Sigmoid colon (tissue), 3 donors: ENCODE measurements around the gene DNAH3.

Experiments used
- CTCF ChIP-seq, 4 experiments: fragments of 450-650 bp in 3 of 4; fragments of 200-600 bp in 1 of 4; IDR thresholded peaks; one replicate each; pipeline ENCODE4 v1.5.1; 2016 to 2019; ENCODE audit warnings: antibody characterized with exemption in 4 of 4, mild to moderate bottlenecking in 3 of 4, moderate library complexity in 2 of 4
- POLR2A ChIP-seq, 2 donors: fragments of 450-650 bp; IDR thresholded peaks; one replicate each; pipeline ENCODE4 v1.6.1; 2016; ENCODE audit warnings: antibody characterized with exemption in 2 of 2, mild to moderate bottlenecking in 2 of 2, moderate library complexity in 2 of 2

DNA sequence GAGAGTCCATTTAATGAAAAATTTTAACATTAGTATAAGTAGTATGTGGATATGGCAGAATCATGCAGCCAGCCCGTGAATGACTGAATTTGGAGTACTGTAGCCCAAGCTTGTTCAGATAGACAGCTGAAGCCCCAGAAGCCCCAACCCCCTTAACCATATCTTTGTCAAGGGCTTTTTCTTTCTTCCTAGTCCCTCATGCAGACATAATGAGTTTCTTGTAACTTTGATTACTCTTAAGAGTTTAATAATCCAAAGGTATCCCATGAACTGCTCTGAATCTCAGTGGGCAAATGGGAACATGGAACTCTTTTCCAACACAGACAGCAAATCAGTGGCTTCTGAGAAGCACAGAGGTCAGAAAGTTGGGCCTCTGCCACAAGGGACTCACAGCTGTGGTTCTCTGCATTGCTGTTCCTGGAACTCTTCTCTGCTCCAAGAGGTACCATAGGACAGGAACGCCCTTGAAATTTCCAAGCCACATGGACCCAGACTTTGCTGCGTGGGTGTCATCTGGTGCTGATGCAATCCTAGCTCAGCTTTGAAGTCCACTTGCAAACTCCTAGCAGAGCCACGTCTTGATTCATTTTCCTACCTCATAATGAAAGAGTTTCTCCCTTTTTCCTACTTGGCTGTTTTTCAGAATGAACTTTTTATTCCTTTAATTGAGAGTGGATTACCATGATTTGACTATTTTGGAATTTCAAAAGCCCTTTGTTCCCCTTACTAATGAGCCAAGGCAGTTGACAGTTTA, 232.0 kb downstream of the DNAH3 start:
- no peak for TF ChIP-seq POLR2A (IDR thresholded peaks at IDR 0.05)
- TF ChIP-seq CTCF (IDR thresholded peaks at IDR 0.05), result no peak
